Activated CD4-positive, alpha-beta T cell treated with anti-CD3 and anti-CD28 coated beads for 48 hours (primary cell): ENCODE measurements around the gene RAPGEF4.
"Not testable (repeated sequence)": the region's sequence is repeated elsewhere in the genome, so short reads cannot be mapped to it uniquely, and the experiment has no call there.

ENCODE experiments used
- DNase-seq: peaks from one replicate; pipeline ENCODE4 v3.0.0-alpha.2; 2020

The RAPGEF4 gene

GRCh38 chr2:173010233-173010632 is 274.6 kb downstream of the RAPGEF4 start:
- DNase-seq: no peak

- no peak for DNase-seq
These were observed 280.8 kb downstream of the RAPGEF4 start for GRCh38 chr2:173016451-173016850.

DNA sequence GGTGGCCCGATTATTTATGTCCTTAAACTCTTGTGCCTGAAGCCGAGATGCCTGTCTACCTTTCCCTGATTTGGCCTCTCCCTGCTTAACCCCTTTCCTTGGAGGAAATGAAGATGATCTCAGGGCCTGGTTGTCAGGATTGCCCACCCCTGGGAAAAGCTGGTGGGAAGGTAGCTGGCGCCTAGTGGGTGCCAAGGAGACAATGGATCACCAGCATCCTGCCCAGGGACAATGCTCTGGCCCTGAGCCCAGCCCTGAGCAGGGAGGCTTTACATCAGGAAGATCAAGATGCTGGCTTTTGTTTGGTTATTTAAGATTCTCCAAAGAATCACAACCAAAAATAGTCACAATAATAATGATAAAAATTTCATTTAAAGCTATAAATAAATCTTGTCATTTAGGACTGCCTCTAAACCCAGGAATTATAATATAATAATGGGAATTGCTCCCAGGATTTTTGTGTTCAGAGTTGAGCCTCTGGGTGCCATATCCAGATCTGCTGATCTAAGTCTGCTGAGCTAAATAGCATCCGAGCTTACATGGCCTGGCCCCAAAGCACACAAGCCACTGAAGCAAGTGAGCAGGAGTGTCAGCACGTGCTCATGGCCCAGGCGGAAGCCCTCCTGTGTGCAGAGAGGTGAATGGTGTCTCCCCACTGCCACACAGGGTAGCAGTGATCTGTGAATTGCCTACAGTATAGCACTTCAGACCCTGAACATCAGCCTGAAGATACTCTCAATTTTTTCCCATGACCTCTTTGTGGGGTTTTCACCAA is 282.2 kb downstream of the RAPGEF4 start:
- DNase-seq: no peak

- no peak for DNase-seq
These were observed 284.1 kb downstream of the RAPGEF4 start for GRCh38 chr2:173019755-173020154.

- DNase-seq: no peak
These were observed 286.3 kb downstream of the RAPGEF4 start for GRCh38 chr2:173021939-173022371.

DNA sequence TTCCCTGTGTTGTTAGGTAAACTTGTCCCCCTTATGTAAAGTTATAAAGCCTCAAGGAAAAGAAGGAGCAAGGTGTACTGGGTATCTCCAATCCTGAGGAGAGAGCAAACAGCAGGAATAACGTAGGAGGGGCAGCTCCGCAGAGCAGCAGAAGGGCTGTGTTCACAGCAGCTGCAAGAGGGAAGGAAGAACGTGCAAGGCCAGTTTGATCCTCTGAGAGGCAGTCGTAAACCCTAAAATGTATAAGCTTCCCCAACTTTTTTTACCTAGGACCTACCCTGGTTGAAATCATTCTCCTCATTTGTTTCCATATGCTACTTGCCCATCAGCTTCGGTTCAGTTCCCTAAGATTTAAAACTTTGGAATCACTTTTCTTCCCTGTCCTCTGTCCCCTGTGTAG is 288.1 kb downstream of the RAPGEF4 start:
- no peak for DNase-seq

GRCh38 chr2:173026479-173026878 is 290.8 kb downstream of the RAPGEF4 start:
- no peak for DNase-seq

- peak; percentile 85 for DNase-seq
These were observed 291.8 kb downstream of the RAPGEF4 start for GRCh38 chr2:173027181-173028128.

DNA sequence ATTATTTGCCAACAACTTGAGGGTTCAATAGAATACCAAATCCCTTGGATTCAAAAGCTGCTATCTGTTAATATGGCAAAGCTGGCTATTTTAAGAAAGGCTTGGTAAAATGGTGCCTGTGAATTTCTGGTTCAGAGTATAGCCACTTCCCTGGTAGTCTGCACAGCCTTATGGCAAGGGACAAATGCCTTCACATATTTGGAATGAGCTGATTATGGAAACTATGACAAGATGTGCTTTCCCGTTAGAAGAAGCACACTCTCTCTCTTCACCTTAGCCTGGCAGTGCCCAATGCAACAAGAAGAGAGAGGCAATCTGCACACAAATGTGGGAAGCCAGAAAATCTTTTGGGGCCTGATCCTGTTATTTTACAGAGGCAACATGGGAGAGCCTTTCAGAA is 292.5 kb downstream of the RAPGEF4 start:
- no peak for DNase-seq

- DNase-seq: no peak
These were observed 293.0 kb downstream of the RAPGEF4 start for GRCh38 chr2:173028671-173029070.

- no peak for DNase-seq
These were observed 295.2 kb downstream of the RAPGEF4 start for GRCh38 chr2:173030561-173031490.

- no peak for DNase-seq
These were observed 296.4 kb downstream of the RAPGEF4 start for GRCh38 chr2:173032032-173032431.

DNA sequence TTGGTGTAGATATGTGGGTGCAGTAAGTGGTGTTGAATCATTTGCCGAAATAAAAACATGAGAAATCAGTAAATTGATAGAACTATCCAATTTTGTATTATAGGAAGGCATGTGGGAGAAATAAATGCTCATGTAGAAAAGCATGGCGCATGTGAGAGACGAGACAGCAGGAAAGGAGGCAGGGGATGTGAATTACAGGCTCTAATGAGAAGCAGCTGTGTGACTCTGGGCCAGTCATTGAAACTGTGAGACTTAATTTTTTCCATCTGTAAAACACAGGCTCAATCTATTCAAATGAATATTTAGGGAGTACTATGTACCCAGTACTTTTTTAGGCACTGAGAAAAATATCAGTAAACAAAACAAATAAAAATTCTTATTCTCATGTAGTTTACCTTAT is 297.4 kb downstream of the RAPGEF4 start:
- DNase-seq: no peak

DNA sequence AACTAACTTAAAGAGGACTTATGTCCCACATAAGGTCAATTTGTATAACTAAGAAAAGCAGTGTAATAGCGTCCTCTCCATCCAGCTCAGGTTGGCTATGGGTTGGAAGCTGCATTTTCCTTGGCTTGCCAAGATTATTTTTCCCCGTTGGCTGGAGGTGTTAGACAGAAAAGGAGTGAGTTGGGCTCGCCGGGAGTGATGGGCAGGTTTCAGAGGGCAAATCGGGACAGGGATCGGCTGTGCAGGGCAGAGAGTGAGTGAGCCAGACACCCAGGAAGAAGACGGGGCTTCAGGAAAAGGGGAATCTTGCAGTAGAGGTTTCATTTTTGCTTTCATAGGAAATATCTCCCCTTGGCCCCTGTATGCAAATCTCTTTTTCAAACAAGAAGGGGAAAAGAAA is 298.5 kb downstream of the RAPGEF4 start:
- DNase-seq: no peak

DNA sequence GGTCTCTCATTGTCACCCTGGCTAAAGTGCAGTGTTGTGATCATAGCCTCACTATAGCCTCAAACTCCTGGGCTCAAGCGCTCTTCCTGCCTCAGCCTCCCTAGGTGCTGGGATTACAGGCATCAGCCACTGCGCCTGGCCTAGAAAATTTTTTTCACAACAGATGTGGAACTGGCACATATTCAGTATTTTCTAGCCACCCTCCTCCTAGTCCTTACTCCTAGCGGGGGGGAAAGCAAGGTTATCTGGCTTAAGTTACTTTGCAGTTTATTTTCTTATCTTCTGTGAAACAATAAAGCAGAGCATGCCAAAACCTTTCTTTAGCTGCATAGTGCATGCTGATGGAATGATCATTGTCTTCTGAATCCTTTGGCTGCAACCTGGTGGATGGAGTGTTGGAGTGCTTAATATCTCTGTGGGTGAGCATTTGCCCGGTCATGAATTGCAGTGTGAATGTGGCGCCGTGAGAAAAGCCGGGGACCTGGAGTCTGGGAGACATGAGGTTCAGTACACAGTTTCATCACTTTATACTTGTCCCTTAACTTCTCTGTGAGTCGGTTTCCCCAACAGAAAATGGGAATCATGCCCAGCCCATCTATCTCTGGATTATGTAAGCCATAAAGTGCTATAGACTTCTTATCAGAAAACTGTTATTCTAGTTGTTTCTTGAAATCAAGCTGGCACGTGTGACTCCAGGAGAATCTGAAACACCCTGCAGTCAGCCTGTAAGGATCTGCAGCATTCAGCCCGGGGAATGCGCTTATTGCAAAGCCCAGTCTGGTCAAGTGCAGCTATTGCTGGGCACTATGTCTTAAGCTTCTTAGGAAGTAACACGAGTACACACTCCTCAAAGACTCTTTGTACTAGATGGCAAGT is 301.8 kb downstream of the RAPGEF4 start:
- no peak for DNase-seq

- not testable (repeated sequence) for DNase-seq
These were observed 302.6 kb downstream of the RAPGEF4 start for GRCh38 chr2:173038257-173038656.

DNA sequence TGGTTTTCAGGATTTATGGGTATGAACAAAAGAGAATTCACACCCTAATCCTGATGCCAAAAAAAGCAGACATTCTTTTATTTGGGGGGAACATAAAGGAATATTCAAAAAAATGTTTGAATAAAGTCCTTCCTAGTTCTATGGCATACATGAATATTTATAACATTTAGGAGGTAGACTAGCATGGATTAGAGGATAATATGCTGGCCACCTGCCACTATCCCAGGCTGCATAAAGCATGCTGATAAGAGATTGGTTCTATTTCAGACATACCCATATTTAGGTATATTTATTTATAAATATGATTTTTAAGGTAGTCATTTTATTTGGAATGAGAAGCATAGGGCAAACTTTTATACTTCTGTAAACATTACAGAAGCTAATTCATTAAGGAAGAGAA is 305.1 kb downstream of the RAPGEF4 start:
- no peak for DNase-seq

DNA sequence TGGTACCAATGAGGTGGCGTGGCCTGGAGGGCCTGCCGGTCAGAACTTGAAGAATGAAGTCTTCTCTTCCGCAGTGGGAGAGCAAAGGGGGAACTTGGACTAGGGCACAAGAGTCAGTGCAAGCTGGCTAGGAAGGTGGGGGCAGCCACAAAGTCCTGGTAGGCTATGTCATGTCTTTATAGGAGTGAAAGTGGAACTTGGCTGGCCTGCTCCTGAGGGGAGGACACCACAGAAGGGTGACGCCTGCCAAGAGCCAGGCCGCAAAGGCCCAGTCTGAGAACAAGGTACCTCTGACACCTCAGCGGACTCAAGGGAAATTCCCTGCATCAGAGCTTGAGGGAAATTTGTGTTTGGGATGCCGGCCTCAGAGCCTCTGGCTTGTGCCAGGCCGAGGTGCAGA is 307.8 kb downstream of the RAPGEF4 start:
- DNase-seq: no peak

DNA sequence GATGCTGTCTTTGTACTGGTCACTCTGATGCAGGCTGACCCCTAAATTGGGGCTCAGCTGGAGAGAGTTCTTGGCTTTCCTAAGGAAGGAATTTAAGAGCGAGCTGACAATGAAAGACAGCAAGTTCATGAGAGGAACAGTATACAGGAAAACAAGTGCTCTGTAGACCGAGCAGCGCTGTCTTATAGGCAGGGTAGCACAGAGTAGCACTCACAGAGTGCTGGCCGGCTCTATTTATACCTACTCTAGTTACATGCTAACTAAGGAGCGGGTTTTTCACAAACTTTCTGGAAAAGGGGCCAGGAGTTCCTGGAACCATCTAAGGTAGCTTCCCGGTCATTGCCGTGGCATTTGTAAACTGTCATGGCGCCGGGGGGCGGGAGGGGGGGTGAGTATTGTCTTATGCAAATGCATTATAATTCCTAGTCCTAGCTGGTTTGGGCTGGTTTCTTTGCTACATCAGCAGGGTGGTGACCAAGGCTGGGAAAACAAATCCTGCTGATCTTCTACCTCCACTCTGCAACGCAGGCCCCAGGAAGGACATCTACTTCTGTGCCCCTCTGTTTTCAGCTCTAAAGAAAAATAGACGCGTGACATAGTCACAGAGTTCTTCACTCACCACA is 308.4 kb downstream of the RAPGEF4 start:
- DNase-seq: no peak

- no peak for DNase-seq
These were observed 309.0 kb downstream of the RAPGEF4 start for GRCh38 chr2:173044686-173045085.

GRCh38 chr2:173045181-173045580 is 309.5 kb downstream of the RAPGEF4 start:
- DNase-seq: no peak
